ENCODE data around the gene HOMER2.

The HOMER2 gene

DNA sequence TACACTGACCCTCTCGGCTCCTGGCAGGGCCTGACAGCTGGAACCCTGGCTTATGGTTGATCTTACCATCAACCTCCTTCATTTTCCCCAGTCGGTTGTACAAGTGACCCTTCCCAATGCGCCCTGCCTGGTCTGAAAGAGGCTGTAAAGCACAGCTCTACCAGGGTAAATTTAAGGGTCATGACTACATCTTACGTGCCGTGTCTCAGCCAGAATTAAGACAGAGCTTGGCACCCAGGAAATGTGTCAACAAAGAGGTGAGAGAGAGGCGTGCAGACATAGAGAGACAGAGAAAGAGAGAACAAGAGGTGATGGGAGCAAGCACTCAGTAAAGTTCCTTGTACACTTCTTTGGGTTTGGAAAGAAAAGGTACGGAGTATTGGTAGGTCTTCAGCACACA, 28.8 kb downstream of the HOMER2 start:
- H3K4me3 ChIP-seq (replicated peaks; ENCODE audit: low read depth, low read length), result no peak overlapping the region
- TF ChIP-seq, protein P1, sequence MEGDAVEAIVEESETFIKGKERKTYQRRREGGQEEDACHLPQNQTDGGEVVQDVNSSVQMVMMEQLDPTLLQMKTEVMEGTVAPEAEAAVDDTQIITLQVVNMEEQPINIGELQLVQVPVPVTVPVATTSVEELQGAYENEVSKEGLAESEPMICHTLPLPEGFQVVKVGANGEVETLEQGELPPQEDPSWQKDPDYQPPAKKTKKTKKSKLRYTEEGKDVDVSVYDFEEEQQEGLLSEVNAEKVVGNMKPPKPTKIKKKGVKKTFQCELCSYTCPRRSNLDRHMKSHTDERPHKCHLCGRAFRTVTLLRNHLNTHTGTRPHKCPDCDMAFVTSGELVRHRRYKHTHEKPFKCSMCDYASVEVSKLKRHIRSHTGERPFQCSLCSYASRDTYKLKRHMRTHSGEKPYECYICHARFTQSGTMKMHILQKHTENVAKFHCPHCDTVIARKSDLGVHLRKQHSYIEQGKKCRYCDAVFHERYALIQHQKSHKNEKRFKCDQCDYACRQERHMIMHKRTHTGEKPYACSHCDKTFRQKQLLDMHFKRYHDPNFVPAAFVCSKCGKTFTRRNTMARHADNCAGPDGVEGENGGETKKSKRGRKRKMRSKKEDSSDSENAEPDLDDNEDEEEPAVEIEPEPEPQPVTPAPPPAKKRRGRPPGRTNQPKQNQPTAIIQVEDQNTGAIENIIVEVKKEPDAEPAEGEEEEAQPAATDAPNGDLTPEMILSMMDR (IDR thresholded peaks at IDR 0.05; ENCODE audit: low read depth, low read length, missing control alignments), result no peak
- DNase-seq (ENCODE audit: extremely low read depth, low read depth), result no peak

DNA sequence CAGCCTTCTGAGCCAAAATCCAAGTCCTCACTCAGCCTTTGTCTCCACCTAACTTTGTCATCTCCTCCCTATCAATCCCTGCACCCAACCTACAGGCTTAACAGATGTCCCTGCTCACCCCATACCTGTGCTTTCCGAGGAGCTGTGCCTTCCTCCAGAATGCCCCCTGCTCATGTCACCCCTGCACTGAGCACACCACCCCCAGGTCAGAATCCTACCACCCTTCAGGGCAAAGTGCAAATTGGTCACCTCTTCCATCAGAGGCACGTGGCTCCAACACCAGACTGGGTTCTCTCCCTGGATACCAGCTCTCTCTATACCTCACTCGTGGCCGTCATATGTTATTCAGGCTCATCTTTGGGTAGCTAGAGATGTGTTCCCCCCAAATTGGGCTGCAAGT, 29.8 kb downstream of the HOMER2 start:
- TF ChIP-seq, protein P1 (IDR thresholded peaks at IDR 0.05; ENCODE audit: low read depth, low read length, missing control alignments), result no peak
- DNase-seq (ENCODE audit: extremely low read depth, low read depth), result no peak
- H3K4me3 ChIP-seq (replicated peaks; ENCODE audit: low read depth, low read length), result no peak overlapping the region

GRCh38 chr15:82921939-82922338, 30.6 kb downstream of the HOMER2 start:
- DNase-seq (ENCODE audit: extremely low read depth, low read depth), result no peak
- TF ChIP-seq, protein P1 (IDR thresholded peaks at IDR 0.05; ENCODE audit: low read depth, low read length, missing control alignments), result no peak
- no peak overlapping the region for H3K4me3 ChIP-seq (replicated peaks; ENCODE audit: low read depth, low read length)

DNA sequence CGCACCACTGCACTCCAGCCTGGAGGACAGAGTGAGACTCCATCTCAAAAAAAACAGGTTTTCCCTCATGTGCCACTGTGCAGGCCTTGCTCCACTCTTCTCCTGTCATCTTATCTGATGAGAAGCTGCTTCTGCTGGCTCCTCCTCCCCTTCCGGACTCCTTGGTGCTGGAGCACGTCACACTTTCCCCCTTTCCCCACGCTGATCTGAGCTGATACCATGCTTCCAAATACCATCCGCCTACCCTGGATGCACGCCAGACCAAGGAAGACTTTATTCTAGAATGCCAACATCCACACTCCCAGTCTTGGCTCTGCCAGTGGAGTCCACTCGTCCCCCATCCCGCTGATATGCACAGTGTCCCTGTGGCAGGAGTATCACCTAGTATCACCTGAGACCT, 31.3 kb downstream of the HOMER2 start:
- no peak overlapping the region for H3K4me3 ChIP-seq (replicated peaks; ENCODE audit: low read depth, low read length)
- TF ChIP-seq, protein P1 (IDR thresholded peaks at IDR 0.05; ENCODE audit: low read depth, low read length, missing control alignments), result no peak
- no peak for DNase-seq (ENCODE audit: extremely low read depth, low read depth)

DNA sequence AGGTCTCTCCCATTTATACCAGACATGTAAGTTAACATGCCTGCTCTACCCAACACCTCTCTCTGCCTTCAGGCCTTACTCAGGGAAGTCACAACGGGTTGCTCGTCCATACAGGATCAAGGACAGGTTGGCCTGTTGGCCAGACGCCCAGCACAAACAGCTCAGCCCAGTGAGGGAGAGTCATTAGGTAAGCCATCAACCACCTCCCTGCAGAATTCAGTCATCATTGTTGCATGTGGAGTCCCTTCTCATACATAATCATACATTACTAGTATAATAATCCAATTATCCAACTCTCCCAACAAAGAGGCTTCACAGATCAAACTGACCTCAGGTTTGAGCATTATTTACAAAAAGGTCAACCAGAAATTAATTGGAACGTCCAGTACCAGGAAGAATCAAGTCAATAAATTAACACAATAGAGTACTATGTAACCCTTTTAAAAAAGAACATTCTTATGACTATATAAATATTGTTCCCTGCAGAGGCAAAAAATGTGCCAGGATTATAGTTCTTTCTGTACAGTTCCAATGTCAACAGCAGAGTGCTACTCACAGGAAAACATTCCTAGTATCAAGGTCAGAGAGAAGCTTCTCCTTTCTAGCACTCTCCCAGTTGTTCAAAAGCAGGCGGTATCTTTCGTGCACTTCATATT, 33.2 kb downstream of the HOMER2 start:
- no peak overlapping the region for H3K4me3 ChIP-seq (replicated peaks; ENCODE audit: low read depth, low read length)
- TF ChIP-seq, protein P1 (IDR thresholded peaks at IDR 0.05; ENCODE audit: low read depth, low read length, missing control alignments), result no peak
- no peak for DNase-seq (ENCODE audit: extremely low read depth, low read depth)

- no peak overlapping the region for H3K4me3 ChIP-seq (replicated peaks; ENCODE audit: low read depth, low read length)
- TF ChIP-seq, protein P1 (IDR thresholded peaks at IDR 0.05; ENCODE audit: low read depth, low read length, missing control alignments), result no peak
- no peak for DNase-seq (ENCODE audit: extremely low read depth, low read depth)
Observed at GRCh38 chr15:82918607-82919230, 33.8 kb downstream of the HOMER2 start.

Data from HFF-Myc (cell line).